ENCODE data around the gene SUPT6H.
A peak's percentile ranks its signal among the peaks of the same experiment; 100 is the strongest.

The SUPT6H gene

GRCh38 chr17:28740406-28741357 is 78.7 kb downstream of the SUPT6H start:
- DNase-seq, result no peak

DNA sequence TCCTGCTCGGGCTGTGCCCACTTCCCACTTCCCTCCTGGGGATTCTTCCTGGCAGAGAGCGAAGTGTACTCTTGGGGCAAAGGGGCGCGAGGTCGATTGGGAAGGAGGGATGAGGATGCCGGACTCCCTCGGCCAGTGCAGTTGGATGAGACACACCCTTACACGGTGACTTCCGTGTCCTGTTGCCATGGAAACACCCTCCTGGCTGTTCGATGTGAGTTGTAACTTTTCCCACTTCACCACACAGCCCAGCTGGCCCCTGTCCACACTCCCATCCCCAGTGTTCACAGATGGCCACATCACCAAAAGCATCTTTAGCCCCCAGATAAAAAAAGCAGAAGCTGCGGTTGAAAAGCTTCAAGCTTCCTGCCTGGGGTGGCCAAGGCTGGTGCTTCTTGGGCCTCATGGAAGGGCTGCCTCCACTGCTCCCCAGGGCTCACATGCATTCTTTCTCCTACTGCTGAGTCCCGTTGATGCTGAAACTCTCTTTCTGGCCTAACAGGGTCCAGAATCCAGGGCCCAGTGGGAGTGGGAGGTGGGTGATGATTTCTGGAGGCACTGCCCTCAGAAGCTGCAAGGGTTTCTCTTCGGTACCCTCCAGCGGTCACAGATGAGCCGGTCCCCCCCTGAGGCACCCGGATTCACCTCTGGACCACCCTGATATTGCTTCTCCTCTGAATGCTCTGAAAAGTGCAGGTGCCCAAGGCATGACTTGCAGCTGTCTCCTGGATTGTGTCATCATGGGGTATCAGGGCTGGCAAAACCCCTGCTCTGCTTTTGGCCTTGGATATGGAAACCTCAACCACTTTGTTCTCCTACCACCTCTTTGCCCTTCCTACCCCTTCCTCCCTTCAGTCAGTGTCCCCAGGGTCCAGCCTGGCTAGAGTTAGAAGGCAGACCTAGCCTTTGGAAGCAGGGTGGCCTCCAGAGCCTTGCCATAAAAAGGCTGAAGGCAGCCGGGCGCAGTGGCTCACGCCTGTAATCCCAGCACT is 79.6 kb downstream of the SUPT6H start:
- no peak for DNase-seq

DNA sequence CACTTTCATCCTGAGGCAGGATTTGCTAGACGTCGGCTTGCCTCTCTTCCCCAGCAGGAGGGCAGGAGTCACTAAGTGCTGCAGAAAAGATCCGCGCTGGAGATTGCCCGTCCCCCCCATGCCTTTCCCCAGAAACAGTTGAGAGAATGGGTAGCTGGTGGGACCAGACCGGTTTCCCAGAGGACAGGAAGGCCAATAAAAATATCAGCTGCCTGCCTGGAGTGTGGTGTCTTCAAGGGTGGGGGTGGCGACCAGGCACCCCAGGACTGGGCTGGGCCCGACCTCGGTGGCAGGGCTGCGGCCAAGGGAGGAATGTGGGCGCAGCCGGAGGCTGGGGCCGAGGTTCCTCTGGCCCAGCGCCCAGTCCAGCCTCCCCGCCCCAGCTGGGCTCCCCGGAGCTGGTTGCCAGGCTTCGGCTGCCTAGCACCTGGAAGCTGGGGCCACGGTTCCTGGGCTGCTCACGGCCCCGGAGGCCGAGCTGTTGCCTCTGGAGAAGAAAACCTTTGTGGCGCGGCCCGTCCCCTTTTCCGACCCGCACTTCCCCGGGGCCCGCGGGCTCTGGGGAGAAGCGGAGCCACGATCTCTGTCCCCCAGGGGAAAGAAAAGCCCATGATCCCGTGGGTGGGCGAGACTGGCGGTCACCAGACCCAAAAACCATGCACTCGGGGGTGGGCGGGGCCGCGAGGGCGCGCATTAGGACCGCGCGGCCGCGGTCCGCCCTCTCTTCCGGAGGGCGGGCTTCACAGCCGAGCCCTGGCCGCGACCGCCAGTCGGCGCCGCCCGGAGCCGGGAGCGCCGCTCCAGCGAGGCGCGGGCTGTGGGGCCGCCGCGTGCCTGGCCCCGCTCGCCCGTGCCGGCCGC is 81.5 kb downstream of the SUPT6H start, which contains the start of gene TRAF4:
Gene TRAF4 (plus strand): TSS at position 769 of the 861 bp plus-strand sequence. CDS start 102 bp downstream, outside the sequence.
- DNase-seq, result peak; percentile 60

DNA sequence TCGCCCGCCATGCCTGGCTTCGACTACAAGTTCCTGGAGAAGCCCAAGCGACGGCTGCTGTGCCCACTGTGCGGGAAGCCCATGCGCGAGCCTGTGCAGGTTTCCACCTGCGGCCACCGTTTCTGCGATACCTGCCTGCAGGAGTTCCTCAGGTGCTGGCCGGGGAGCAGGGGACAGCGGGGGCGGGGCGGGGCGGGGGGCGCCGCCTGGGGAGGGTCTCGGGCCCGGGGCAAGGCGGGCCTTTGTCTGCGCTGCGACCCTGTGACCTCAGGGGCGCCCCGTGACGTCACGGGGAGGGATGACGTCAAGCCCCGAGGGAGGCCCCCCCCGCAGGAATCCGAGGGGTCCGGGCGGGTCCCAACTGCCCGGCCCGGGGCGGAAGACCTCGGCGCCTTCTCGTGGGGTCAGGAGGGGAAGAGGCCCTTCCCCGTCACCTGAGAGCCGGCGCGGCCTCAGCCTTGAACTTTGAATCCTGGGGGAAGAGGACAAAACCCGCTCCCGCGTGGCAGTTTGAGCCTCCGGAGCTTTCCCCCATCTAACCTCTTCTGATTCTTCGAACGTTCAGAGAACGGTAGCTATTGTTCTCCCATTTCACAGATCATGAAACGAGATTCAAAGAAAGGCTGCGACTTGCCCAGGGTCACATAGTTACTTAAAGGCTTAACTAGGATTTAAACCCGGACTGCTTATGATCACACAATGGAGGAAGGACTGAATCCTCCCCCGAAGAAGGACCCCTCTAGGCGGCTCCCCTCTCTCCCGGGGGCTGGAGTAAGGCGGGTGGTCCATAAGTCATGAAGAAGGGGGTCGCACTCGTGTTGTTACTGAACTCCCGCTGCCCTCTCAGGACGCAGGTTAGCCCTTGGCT is 82.3 kb downstream of the SUPT6H start:
- peak; percentile 42 for DNase-seq

- no peak for DNase-seq
Measured at GRCh38 chr17:28744972-28745785, 83.2 kb downstream of the SUPT6H start.

- no peak for DNase-seq
Measured at GRCh38 chr17:28745786-28746411, 83.9 kb downstream of the SUPT6H start.

DNA sequence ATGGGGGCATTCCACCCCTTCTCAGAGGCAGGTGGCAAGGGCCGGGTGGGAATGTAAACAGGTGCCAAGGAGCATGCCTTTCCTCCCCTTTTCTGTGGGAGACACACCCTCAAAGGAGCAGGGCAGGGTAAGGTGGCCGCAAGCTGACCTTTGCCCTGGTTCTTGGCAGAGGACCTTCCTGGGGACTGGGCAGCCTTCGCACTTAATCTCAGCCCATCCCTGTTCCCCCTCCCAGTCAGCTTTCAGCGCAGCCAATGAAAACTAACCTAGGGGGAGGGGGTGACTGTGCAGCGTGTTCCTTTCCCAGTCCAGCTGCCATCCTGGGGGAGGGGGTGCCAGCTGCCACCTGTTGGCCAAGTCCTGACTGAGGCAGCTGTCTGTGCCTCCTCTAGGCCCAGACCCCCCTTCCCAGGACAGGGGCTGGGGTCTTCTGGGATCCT is 84.6 kb downstream of the SUPT6H start:
- DNase-seq, result no peak

- DNase-seq, result no peak
Measured at GRCh38 chr17:28747051-28747691, 85.2 kb downstream of the SUPT6H start.

DNA sequence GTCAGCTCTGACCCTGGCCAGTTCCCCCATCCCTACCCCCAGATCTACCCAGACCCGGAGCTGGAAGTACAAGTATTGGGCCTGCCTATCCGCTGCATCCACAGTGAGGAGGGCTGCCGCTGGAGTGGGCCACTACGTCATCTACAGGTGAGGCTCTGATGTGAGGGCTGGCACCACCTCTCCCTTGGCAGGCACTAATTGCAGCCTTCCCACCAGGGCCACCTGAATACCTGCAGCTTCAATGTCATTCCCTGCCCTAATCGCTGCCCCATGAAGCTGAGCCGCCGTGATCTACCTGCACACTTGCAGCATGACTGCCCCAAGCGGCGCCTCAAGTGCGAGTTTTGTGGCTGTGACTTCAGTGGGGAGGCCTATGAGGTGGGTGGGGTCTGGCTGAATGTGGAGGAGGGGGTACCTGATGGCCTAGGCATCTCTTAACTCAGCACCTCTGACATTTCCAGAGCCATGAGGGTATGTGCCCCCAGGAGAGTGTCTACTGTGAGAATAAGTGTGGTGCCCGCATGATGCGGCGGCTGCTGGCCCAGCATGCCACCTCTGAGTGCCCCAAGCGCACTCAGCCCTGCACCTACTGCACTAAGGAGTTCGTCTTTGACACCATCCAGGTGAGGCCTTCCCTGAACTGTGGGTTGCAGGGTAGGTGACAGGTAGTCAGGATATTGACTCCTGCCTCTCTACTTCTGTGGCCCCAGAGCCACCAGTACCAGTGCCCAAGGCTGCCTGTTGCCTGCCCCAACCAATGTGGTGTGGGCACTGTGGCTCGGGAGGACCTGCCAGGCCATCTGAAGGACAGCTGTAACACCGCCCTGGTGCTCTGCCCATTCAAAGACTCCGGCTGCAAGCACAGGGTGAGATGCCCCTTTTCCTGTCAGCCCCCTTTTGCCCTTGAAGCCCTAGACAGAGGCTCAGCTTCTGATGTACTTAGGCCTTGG is 86.1 kb downstream of the SUPT6H start:
- DNase-seq, result no peak

DNA sequence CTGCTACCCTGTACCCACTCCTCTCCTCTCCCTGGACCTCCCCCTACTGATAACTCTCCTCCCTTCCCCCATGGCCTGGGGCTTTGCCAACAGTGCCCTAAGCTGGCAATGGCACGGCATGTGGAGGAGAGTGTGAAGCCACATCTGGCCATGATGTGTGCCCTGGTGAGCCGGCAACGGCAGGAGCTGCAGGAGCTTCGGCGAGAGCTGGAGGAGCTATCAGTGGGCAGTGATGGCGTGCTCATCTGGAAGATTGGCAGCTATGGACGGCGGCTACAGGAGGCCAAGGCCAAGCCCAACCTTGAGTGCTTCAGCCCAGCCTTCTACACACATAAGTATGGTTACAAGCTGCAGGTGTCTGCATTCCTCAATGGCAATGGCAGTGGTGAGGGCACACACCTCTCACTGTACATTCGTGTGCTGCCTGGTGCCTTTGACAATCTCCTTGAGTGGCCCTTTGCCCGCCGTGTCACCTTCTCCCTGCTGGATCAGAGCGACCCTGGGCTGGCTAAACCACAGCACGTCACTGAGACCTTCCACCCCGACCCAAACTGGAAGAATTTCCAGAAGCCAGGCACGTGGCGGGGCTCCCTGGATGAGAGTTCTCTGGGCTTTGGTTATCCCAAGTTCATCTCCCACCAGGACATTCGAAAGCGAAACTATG is 87.0 kb downstream of the SUPT6H start:
- no peak for DNase-seq

DNA sequence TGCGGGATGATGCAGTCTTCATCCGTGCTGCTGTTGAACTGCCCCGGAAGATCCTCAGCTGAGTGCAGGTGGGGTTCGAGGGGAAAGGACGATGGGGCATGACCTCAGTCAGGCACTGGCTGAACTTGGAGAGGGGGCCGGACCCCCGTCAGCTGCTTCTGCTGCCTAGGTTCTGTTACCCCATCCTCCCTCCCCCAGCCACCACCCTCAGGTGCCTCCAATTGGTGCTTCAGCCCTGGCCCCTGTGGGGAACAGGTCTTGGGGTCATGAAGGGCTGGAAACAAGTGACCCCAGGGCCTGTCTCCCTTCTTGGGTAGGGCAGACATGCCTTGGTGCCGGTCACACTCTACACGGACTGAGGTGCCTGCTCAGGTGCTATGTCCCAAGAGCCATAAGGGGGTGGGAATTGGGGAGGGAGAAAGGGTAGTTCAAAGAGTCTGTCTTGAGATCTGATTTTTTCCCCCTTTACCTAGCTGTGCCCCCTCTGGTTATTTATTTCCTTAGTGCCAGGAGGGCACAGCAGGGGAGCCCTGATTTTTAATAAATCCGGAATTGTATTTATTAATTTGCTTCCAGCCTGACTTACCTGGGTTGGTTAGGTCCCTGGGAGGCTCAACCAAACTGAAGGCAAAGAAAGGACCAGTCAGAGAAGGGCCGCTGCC is 87.6 kb downstream of the SUPT6H start:
- no peak for DNase-seq

GRCh38 chr17:28750178-28751047 is 88.4 kb downstream of the SUPT6H start:
- DNase-seq, result peak; percentile 35

GRCh38 chr17:28751600-28752366 is 89.8 kb downstream of the SUPT6H start:
- DNase-seq, result no peak
